Raji (cell line): ENCODE data around the gene EIF4G1.

Experiments
- POLR2A ChIP-seq: IDR thresholded peaks from 2 replicates; pipeline ENCODE4 v1.6.1; 2011; ENCODE audit warnings: low read depth, low read length, control low read depth; ENCODE audit not compliant: insufficient read depth

Gene EIF4G1

DNA sequence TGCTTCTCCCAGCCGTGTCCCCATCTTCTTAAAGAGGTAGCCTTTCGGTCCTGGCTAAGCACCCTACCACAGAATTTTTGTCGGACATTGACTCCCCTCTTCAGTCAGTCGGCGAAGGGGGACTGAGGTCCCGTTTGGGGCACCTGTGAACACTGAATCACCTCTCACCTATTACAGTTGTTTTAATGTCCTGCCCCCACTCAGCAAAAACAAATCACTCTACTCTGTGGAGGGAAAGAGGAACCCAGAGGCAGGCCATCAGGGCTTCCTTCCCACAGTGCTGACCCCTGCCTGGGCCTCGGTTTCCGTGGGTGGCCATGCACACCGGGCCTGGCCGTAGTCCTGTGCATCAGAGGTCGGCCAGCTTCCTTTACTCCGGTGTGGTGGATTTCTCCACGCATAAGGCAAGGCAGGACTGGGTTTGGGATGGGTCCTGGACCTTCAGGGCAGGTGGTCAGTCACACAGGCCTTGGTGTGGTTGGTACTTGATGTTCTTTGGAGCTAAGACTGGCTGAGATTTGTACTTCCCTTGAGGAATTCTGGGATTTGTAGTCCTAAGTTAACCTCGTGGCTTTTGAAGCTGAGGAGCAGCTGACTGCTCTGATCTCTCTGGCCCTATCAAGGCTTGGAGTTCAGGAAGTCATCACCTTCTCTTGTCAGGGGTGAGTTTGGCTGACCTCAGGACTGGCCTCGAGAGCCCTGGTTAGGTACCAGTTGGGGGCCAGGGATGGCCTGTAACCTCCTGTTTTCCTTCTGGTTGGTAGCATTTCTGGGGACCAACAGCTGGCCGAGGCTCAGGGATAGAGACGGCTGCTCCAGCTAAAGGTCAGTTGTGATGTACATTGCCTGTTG is 22.4 kb downstream of the EIF4G1 start:
- TF ChIP-seq POLR2A: no peak

DNA sequence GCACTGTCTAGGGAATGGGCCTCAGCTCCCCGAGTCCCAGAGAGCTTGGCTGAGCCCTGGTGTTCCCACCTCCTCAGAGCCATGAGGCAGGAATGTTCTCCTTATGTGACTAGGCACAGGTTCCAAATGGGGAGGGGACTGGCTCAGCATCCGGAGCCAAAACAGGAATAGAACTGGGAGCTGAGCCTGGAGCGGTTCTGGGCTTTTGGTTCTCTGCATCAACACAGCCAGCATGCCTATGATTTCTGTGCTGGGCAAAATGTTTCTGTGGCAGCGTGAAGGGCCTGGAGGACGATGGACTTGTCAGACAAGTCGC is 23.0 kb downstream of the EIF4G1 start, which contains the start of gene FAM131A:
TSS of gene FAM131A (plus strand) at position 202 of the 316 bp plus-strand sequence. CDS start at position 233, 31 bp downstream.
- TF ChIP-seq POLR2A: no peak

DNA sequence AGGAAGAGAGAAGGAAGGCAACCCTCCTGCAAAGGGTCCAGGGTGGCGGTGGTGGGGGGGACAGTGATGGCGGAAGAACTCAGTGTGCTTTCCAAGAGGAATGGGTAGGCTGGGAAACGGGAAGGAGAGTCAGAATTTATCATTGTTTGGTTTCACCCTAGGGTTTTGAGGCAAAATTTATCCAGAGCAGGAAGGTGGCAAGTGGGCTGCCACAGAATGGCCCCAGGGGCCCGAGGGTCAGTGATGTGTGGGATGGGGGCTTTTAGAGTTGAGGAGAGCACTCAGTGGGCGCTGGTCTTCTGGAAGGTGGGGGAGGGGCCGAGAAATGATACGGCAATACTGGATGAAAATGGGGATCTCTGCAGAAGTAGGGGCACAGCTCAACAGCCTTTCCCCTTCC is 23.6 kb downstream of the EIF4G1 start:
- TF ChIP-seq POLR2A: no peak

DNA sequence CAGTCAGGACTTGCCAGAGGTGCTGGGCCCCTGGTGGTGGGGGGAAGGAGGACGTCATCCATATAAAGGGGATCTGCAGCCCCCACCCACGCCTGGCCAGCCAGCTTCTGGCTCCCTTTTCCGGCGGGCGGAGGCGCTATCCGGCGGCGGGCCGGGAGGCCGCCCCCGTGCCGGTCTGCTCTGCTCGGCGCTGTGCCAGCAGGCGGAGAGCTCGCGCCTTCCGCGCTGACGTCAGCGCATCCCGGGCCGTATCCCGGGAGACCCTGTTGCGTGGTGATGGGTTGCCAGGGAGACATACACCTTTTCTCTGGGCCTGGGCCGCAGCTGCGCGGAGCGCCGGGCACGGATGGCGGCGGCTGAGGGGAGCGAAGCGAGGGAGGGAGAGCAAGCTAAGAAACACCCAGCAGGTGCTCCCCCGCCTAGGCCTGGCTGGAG is 24.1 kb downstream of the EIF4G1 start:
- no peak for TF ChIP-seq POLR2A

DNA sequence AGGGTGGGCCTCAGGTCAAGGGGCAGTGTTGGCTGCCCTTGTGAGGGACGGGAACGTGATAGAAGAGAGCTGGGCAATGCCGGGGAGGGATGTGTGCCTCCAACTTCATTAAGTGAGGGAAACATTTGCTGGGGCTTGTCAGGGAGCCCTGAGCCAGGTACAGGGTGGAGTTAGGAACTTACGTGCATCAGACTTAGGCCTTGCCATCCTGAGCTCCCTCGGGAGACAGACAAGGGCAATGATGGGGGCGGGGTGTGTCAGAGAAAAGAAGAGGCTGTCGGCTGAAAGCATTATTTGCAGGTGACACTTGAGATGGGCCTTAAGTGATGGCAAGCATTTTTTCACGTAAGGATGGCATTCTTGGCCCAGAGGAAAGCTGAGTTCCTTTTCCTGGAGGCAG is 24.6 kb downstream of the EIF4G1 start:
- TF ChIP-seq POLR2A: no peak

DNA sequence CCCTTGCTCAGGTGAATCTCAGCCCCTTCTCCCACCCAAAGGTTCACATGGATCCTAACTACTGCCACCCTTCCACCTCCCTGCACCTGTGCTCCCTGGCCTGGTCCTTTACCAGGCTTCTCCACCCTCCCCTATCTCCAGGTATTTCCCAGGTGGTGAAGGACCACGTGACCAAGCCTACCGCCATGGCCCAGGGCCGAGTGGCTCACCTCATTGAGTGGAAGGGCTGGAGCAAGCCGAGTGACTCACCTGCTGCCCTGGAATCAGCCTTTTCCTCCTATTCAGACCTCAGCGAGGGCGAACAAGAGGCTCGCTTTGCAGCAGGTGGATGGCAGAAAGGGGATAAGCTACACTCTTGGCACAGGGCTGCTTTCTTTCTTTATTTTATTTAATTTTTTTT is 27.5 kb downstream of the EIF4G1 start:
- TF ChIP-seq POLR2A: no peak

DNA sequence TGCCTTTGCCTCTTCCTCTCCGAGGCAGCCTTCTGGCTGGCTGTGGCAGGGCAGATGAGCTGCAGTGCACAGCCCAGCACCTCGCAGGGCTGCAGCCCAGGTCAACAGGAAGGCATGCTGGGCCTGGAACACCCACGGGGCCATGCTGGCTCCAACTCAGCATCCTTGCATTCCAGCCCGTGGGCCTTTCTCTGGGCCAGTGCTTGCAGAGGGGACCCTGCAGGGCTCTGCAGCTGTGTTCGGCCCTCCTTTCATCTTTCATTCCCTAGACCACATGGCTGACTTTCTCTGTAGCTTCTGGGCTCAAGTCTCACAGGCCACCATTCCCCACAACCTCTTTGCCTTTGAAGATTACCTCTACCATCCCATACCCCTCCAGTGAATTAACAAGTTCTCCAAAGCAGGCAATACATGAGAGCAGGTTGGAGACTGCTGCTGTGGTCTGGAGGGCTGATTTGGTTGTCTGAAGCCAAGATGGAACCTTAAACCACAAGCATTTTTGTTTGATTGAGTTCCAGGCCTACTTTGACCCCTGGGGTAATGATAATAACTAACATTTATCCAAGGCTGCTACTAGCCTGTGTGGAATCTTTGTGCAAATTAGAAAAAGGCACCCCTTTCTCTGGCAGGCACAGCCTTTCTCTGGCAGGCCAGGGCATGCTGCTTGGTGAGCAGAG is 28.9 kb downstream of the EIF4G1 start:
- no peak for TF ChIP-seq POLR2A

DNA sequence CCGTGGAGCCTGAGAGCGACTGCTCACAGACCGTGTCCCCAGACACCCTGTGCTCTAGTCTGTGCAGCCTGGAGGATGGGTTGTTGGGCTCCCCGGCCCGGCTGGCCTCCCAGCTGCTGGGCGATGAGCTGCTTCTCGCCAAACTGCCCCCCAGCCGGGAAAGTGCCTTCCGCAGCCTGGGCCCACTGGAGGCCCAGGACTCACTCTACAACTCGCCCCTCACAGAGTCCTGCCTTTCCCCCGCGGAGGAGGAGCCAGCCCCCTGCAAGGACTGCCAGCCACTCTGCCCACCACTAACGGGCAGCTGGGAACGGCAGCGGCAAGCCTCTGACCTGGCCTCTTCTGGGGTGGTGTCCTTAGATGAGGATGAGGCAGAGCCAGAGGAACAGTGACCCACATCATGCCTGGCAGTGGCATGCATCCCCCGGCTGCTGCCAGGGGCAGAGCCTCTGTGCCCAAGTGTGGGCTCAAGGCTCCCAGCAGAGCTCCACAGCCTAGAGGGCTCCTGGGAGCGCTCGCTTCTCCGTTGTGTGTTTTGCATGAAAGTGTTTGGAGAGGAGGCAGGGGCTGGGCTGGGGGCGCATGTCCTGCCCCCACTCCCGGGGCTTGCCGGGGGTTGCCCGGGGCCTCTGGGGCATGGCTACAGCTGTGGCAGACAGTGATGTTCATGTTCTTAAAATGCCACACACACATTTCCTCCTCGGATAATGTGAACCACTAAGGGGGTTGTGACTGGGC is 30.3 kb downstream of the EIF4G1 start:
- no peak for TF ChIP-seq POLR2A

DNA sequence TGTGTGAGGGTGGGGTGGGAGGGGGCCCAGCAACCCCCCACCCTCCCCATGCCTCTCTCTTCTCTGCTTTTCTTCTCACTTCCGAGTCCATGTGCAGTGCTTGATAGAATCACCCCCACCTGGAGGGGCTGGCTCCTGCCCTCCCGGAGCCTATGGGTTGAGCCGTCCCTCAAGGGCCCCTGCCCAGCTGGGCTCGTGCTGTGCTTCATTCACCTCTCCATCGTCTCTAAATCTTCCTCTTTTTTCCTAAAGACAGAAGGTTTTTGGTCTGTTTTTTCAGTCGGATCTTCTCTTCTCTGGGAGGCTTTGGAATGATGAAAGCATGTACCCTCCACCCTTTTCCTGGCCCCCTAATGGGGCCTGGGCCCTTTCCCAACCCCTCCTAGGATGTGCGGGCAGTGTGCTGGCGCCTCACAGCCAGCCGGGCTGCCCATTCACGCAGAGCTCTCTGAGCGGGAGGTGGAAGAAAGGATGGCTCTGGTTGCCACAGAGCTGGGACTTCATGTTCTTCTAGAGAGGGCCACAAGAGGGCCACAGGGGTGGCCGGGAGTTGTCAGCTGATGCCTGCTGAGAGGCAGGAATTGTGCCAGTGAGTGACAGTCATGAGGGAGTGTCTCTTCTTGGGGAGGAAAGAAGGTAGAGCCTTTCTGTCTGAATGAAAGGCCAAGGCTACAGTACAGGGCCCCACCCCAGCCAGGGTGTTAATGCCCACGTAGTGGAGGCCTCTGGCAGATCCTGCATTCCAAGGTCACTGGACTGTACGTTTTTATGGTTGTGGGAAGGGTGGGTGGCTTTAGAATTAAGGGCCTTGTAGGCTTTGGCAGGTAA is 31.1 kb downstream of the EIF4G1 start:
- no peak for TF ChIP-seq POLR2A

DNA sequence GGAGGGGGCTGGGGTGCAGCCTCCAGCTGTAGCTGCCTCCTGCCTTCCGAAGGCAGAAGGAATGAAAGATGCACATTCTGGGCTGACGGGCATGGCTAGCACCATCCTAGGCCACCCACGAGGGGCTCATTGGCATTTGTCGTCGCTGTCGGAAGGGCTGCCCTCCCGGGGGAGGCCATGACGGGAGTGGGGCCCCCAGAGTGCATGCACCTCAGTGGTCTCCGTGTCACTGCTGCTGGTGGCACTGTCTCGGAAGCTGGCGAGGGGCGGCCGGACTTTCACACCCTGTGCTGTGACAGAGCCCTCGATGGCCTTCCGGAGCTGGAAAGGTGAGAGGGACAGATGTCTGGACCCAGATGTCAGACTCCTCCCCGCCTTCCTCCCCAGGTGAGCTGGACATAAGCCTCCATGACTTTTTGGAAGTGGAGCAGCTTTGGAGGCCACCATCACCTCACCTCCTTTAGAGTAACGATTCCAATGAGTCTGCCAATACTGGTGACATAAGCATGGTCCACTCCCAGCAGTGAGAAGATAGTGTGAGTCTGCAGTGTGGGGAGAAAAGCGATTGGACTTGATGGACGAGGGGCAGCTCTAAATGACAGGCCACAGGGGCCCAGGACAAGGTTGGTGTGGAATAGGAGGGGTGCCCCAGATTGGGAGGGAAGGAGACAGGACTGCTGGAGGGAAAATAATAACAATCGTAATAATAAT is 32.2 kb downstream of the EIF4G1 start:
- no peak for TF ChIP-seq POLR2A

DNA sequence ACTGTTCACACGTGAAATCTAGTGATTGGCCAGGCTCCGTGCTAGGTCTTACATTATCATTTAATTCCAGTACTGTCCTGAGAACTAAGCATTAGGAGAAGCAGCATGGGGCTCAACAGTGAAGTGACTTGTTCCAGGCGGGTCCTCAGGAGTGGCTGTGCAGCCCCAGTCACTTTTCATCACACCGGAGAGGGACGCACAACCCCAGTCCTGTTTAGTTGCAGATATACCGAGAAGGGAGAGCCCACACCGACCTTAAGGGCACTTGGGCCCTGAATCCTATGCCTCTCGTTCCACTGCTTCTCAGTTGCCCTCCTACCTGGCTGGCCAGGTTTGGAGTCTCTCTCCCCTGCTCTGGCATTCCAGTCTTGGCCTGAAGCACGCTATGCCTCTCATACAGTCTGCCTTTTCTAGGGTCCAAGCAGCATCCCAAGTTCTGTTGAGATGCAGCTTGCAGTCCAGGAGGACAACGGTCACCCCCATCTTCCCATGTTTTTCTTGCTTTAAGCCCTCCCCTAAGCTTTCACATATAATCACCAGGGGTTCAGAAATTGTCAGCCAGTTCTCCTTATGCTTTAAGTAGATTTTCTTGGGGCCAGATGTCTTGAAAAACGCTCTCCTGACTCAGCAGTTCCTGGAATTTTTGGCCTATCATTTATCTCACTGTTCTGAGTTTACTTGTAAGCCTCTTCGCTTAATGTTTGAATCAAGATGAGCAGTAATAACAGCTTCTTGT is 33.1 kb downstream of the EIF4G1 start:
- no peak for TF ChIP-seq POLR2A

DNA sequence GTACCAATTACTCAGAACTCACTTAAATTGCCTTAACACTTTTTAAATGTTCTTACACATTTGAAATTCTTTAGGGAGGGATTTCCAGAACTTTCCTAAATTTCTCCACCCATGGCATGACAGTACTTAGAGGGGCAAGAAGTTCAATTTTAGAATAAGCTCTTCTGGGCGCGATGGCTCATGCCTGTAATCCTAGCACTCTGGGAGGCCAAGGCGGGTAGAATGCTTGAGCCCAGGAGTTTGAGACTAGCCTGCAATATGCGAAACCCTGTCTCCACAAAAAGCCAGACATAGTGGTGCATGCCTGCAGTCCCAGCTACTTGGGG is 33.6 kb downstream of the EIF4G1 start:
- TF ChIP-seq POLR2A: no peak

DNA sequence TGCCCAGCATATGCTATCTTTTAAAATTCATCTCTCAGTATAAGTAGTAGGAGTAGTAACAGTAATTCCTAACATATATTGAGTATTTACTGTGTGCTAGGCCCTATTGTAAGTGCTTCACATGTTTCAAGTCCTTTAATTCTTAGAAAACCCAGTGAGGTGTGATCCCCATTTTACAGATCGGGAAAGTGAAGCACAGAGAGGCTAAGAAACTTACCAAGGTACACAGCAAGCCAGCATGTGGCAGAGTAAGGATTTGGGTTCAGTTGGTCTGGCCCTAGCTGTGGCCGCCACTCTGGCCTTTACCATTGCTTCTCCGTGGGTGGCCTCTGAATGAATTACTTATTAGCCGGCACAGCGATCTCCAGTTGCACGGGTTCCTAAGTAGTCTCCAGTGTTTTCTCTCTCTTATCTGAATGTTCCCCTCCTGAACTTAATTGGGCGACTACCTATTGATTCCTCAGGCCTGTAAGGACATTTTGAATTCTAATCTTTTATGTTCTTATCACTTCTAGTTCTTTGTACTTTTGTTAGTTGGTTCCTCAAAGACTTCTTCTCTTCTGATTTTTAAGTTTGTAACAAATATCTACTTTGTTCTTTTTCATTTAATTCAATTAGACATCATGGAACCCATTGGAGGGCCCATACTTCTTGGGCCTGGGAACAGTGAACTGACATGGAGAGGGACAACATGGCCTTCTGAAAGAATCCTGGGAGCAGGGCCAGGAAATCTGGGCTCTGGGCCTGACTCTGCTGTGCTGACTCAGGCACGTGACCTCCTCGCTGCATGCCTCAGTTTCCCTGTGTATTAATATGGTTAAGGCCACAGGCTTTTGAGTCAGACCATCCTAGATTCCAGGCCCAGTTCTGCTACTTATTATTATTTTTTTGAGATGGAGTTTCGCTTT is 35.4 kb downstream of the EIF4G1 start:
- TF ChIP-seq POLR2A: no peak
